Panc1 (cell line): Measurements from ENCODE around the gene SLC2A5.

Experiments used
- TF ChIP-seq, protein P1 (sequence below), 2 experiments: IDR thresholded peaks; 2 replicates each; pipeline ENCODE4 v1.6.1; 2011 to 2012; ENCODE audit warnings: low read depth in 2 of 2, control low read depth in 1 of 2, low read length in 1 of 2, mild to moderate bottlenecking in 1 of 2, moderate library complexity in 1 of 2; ENCODE audit not compliant: insufficient read depth in 1 of 2
- TF ChIP-seq, protein P2 (sequence below): fragments of 450-650 bp; IDR thresholded peaks from 2 replicates; pipeline ENCODE4 v1.5.1; 2017; ENCODE audit warnings: mild to moderate bottlenecking

DNA sequence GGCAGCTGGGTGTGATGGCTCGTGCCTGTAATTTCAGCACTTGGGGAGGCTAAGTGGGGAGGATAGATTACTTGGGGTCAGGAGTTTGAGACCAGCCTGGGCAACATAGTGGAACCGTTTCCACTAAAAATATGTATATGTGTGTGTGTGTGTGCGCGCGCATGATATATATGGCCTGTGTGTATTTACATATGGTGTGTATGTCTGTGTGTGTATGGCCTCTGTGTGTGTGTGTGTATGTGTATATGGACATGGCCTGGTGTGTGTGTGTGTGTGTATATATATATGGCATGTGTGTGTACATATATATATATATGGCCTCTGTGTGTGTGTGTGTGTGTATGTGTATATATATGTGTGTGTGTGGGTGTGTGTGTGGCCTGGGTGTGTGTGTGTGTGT, 27.2 kb downstream of the SLC2A5 start:
- TF ChIP-seq, protein P1, sequence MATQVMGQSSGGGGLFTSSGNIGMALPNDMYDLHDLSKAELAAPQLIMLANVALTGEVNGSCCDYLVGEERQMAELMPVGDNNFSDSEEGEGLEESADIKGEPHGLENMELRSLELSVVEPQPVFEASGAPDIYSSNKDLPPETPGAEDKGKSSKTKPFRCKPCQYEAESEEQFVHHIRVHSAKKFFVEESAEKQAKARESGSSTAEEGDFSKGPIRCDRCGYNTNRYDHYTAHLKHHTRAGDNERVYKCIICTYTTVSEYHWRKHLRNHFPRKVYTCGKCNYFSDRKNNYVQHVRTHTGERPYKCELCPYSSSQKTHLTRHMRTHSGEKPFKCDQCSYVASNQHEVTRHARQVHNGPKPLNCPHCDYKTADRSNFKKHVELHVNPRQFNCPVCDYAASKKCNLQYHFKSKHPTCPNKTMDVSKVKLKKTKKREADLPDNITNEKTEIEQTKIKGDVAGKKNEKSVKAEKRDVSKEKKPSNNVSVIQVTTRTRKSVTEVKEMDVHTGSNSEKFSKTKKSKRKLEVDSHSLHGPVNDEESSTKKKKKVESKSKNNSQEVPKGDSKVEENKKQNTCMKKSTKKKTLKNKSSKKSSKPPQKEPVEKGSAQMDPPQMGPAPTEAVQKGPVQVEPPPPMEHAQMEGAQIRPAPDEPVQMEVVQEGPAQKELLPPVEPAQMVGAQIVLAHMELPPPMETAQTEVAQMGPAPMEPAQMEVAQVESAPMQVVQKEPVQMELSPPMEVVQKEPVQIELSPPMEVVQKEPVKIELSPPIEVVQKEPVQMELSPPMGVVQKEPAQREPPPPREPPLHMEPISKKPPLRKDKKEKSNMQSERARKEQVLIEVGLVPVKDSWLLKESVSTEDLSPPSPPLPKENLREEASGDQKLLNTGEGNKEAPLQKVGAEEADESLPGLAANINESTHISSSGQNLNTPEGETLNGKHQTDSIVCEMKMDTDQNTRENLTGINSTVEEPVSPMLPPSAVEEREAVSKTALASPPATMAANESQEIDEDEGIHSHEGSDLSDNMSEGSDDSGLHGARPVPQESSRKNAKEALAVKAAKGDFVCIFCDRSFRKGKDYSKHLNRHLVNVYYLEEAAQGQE (IDR thresholded peaks at IDR 0.05; ENCODE audit: insufficient read depth in 1 of 2, low read depth in 2 of 2, low read length in 1 of 2) = no peak
- TF ChIP-seq, protein P2, sequence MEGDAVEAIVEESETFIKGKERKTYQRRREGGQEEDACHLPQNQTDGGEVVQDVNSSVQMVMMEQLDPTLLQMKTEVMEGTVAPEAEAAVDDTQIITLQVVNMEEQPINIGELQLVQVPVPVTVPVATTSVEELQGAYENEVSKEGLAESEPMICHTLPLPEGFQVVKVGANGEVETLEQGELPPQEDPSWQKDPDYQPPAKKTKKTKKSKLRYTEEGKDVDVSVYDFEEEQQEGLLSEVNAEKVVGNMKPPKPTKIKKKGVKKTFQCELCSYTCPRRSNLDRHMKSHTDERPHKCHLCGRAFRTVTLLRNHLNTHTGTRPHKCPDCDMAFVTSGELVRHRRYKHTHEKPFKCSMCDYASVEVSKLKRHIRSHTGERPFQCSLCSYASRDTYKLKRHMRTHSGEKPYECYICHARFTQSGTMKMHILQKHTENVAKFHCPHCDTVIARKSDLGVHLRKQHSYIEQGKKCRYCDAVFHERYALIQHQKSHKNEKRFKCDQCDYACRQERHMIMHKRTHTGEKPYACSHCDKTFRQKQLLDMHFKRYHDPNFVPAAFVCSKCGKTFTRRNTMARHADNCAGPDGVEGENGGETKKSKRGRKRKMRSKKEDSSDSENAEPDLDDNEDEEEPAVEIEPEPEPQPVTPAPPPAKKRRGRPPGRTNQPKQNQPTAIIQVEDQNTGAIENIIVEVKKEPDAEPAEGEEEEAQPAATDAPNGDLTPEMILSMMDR = no peak
